HG02981 (cell line): Measurements from ENCODE around the gene CYB5A.
"Not testable (repeated sequence)": the region's sequence is repeated elsewhere in the genome, so short reads cannot be mapped to it uniquely, and the experiment has no call there.

Experiments
- ATAC-seq: cut with Tn5 transposase; IDR thresholded peaks from one replicate; pipeline ENCODE4 v1.9.1; 2021; ENCODE audit warnings: mild to moderate bottlenecking, moderate library complexity; ENCODE audit not compliant: unreplicated experiment

Gene CYB5A

GRCh38 chr18:74299162-74299561, 7.4 kb upstream of the CYB5A start:
- no peak for ATAC-seq

- no peak for ATAC-seq
Measured at GRCh38 chr18:74294526-74294925, 2.8 kb upstream of the CYB5A start.

- ATAC-seq = not testable (repeated sequence)
Measured at GRCh38 chr18:74292982-74293381, 1.2 kb upstream of the CYB5A start.

GRCh38 chr18:74292541-74292858, 737 bp upstream of the CYB5A start:
- ATAC-seq = no peak

- no peak for ATAC-seq
Measured at GRCh38 chr18:74291472-74291770, 342 bp downstream of the CYB5A start.

GRCh38 chr18:74290794-74291471, 830 bp downstream of the CYB5A start:
- no peak for ATAC-seq

GRCh38 chr18:74290021-74290420, 1.7 kb downstream of the CYB5A start:
- ATAC-seq = no peak

- ATAC-seq = no peak
Measured at GRCh38 chr18:74289137-74289536, 2.6 kb downstream of the CYB5A start.

- ATAC-seq = no peak
Measured at GRCh38 chr18:74288730-74289129, 3.0 kb downstream of the CYB5A start.

- no peak for ATAC-seq
Measured at GRCh38 chr18:74288041-74288440, 3.7 kb downstream of the CYB5A start.

GRCh38 chr18:74286856-74287255, 4.9 kb downstream of the CYB5A start:
- ATAC-seq = no peak

GRCh38 chr18:74286106-74286855, 5.5 kb downstream of the CYB5A start:
- no peak for ATAC-seq

- ATAC-seq = not testable (repeated sequence)
Measured at GRCh38 chr18:74285583-74285982, 6.2 kb downstream of the CYB5A start.

- ATAC-seq = no peak
Measured at GRCh38 chr18:74284980-74285355, 6.8 kb downstream of the CYB5A start.

GRCh38 chr18:74284191-74284979, 7.4 kb downstream of the CYB5A start:
- no peak for ATAC-seq

- ATAC-seq = no peak
Measured at GRCh38 chr18:74283646-74284045, 8.1 kb downstream of the CYB5A start.

GRCh38 chr18:74282755-74283554, 8.8 kb downstream of the CYB5A start:
- no peak for ATAC-seq

- ATAC-seq = no peak
Measured at GRCh38 chr18:74281980-74282754, 9.6 kb downstream of the CYB5A start.

- no peak for ATAC-seq
Measured at GRCh38 chr18:74281011-74281979, 10.5 kb downstream of the CYB5A start.
